Mucosa of rectum (tissue), 2 donors: ENCODE data around the gene ACLY.
A peak's percentile ranks its signal among the peaks of the same experiment; 100 is the strongest.
"Not testable (repeated sequence)": the region's sequence is repeated elsewhere in the genome, so short reads cannot be mapped to it uniquely, and the experiment has no call there.

Source experiments
- H3K27ac ChIP-seq, 2 donors: one replicate each; pipeline ENCODE4 v1.7.0; 2013; ENCODE audit warnings: inconsistent platforms in 2 of 2, low read depth in 2 of 2, low read length in 2 of 2
- H3K27me3 ChIP-seq, 2 donors: one replicate each; pipeline ENCODE4 v1.7.0; 2013; ENCODE audit warnings: low read length in 2 of 2; ENCODE audit not compliant: control insufficient read depth in 2 of 2, insufficient read depth in 2 of 2
- H3K36me3 ChIP-seq, 2 donors: one replicate each; pipeline ENCODE4 v1.7.0; 2013; ENCODE audit warnings: low read length in 2 of 2; ENCODE audit not compliant: control insufficient read depth in 2 of 2, insufficient read depth in 2 of 2
- H3K4me1 ChIP-seq, 2 donors: one replicate each; pipeline ENCODE4 v1.7.0; 2013; ENCODE audit warnings: low read length in 2 of 2, mild to moderate bottlenecking in 1 of 2; ENCODE audit not compliant: control insufficient read depth in 2 of 2, insufficient read depth in 2 of 2
- H3K4me3 ChIP-seq, 2 donors: one replicate each; pipeline ENCODE4 v1.7.0; 2013; ENCODE audit warnings: low read length in 2 of 2
- H3K9ac ChIP-seq, 2 donors: one replicate each; pipeline ENCODE4 v1.7.0; 2013; ENCODE audit warnings: low read length in 2 of 2, low read depth in 1 of 2, mild to moderate bottlenecking in 1 of 2
- H3K9me3 ChIP-seq, 2 donors: one replicate each; pipeline ENCODE4 v1.7.0; 2013; ENCODE audit warnings: low read length in 2 of 2; ENCODE audit not compliant: control insufficient read depth in 2 of 2
- donor health status: healthy.
- donor health status: Normal muscosa, but diverticular disease.

ACLY gene

GRCh38 chr17:41939044-41939692 lies 20.4 kb upstream of the ACLY start:
- Histone ChIP-seq H3K27ac (no peak overlapping the region), H3K9ac (no peak overlapping the region), H3K4me1 (no peaks in the 10 kb centered on the region), H3K9me3 (no peaks in the 10 kb centered on the region), H3K27me3 (no peaks in the 10 kb centered on the region), H3K4me3 (no peak overlapping the region), H3K36me3 (no peaks in the 10 kb centered on the region)

GRCh38 chr17:41937970-41938954 lies 19.5 kb upstream of the ACLY start:
- no peaks in the 10 kb centered on the region for H3K4me1 ChIP-seq
- no peaks in the 10 kb centered on the region for H3K36me3 ChIP-seq
- no peaks in the 10 kb centered on the region for H3K9me3 ChIP-seq
- H3K4me3 ChIP-seq, result no peak overlapping the region
- no peaks in the 10 kb centered on the region for H3K27me3 ChIP-seq
- H3K27ac ChIP-seq, result no peak overlapping the region
- no peak overlapping the region for H3K9ac ChIP-seq

DNA sequence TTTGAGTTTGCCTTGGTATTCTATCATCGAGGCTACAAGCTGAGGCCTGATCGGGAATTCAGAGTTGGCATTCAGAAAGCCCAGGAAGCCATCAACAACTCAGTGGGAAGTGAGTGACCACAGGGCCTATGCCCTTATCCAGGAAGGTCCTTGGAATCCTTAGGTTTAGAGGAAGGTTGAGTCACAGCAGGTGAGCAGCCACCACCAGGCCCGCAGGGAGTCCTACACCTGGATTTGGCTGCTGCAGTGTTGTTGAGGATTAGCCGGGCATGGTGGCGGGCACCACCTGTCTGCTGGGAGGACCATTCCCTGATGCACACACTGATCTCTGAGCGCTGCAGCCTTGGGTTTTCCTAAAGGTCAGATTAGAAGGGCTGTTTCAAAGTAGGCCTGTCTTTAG lies 16.9 kb upstream of the ACLY start:
- H3K27ac ChIP-seq, result no peak overlapping the region
- H3K4me3 ChIP-seq, result no peak overlapping the region
- no peaks in the 10 kb centered on the region for H3K4me1 ChIP-seq
- H3K9ac ChIP-seq, result no peak overlapping the region
- H3K9me3 ChIP-seq, result no peaks in the 10 kb centered on the region
- no peaks in the 10 kb centered on the region for H3K27me3 ChIP-seq
- no peaks in the 10 kb centered on the region for H3K36me3 ChIP-seq

DNA sequence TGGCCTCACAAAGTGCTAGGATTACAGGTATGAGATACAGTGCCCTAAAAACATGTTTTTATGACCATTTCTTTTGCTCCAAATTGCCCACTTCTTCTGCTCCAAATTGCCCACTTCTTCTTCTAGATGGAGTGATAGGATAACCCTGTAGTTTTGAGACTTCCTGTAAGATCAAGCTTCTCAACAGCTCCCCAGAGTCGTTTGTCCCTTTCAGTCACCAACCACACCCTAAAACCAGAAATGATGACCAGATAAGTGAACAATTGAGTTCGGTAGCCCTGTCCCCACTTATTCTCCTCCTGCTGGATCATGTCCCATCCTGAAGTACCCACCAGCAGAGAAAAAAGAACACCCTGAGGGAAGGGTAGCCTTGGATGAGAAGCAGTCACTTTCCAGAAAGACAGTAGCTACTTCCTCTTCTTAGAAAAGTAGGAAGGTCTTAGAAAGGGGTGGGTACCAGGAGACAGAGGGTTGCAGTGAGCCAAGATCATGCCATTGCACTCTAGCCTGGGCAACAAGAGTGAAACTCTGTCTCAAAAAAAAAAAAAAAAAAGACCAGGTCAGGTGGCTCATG lies 14.2 kb upstream of the ACLY start:
- H3K27me3 ChIP-seq, result no peaks in the 10 kb centered on the region
- no peak overlapping the region for H3K27ac ChIP-seq
- no peak overlapping the region for H3K9ac ChIP-seq
- H3K9me3 ChIP-seq, result no peaks in the 10 kb centered on the region
- H3K4me1 ChIP-seq, result peaks cover 3 to 5% of the 10 kb centered on the region in 2 donors
- no peaks in the 10 kb centered on the region for H3K36me3 ChIP-seq
- H3K4me3 ChIP-seq, result no peak overlapping the region

- H3K27ac ChIP-seq, H3K4me3 ChIP-seq, H3K9me3 ChIP-seq, H3K36me3 ChIP-seq, H3K4me1 ChIP-seq, H3K27me3 ChIP-seq, H3K9ac ChIP-seq: not testable (repeated sequence)
Measured at GRCh38 chr17:41931715-41932114, 13.0 kb upstream of the ACLY start.

GRCh38 chr17:41930833-41931156 lies 12.0 kb upstream of the ACLY start:
- not testable (repeated sequence) for H3K27me3 ChIP-seq, H3K4me1 ChIP-seq, H3K36me3 ChIP-seq, H3K9me3 ChIP-seq
- H3K4me3 ChIP-seq, result peak overlapping the region; percentile 87 to 91
- peak overlapping the region in 1 of 2 donors; percentile 80 for H3K9ac ChIP-seq
- H3K27ac ChIP-seq, result peak overlapping the region in 1 of 2 donors; percentile 81

DNA sequence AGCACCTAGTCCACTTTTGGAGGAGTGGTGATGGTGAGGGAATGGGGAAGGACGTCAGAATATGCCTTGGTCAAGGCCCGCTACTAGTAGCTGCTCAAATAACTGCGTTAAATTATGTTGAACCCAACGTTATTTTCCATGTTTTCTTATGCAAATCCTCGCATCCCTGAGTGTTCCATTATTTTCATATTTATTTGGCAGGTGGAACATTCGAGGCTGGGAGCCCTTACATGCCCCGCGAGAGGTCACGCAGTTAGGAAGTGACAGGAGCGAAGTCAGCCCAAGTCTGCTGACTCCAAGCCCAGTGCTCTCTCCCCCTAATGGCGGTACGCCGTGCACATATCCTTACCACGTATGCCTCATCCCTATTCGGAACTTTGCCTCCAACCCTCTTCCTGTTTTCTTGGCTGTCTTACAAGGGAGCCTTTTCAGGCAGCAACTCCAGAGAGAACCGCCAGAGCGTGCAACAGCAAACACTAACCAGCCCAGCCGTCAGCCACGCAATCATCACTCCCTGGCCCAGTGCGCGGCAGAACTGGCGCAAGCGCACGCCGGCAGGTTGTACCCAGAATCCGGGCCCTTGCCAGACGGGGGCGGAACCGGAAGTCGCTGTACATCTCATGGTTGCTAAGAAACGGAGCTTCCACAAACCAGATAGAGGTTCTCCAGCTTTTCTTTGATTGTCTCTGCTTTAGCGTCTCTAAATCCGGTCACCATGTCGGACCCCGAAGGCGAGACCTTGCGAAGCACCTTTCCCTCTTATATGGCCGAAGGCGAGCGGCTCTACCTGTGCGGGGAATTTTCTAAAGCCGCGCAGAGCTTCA lies 11.5 kb upstream of the ACLY start, which contains the start of gene ODAD4:
TSS of gene ODAD4 (plus strand) at position 609 of the 824 bp plus-strand sequence. CDS start at position 716, 107 bp downstream.
- Histone ChIP-seq H3K27ac (peak within 1 kb of the TSS; percentile 81 to 84), H3K9ac (peak within 1 kb of the TSS; percentile 80 to 85), H3K4me1 (peaks cover 3 to 5% of the 10 kb centered on the region in 2 donors)

DNA sequence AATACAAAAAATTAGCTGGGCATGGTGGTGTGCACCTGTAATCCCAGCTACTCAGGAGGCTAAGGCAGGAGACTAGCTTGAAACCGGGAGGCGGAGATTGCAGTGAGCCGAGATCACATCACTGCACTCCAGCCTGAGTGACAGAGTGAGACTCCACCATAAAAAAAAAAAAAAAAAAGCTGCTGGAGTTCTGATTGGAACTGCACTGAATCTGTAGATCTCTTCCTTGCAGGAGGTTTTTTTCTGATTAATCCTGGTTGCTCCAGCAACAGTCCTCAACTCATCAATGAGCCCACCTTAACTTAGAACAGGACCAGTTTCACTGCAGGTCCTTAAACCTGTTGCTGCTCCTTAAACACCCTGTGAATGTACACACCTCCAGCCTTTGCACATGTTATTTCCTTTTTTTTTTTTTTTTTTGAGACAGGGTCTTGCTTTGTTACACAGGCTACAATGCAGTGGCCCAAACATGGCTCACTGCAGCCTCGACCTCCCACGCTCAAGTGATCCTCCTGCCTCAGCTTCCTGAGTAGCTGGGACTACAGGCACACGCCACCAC lies 10.0 kb upstream of the ACLY start:
- no peak overlapping the region for H3K27ac ChIP-seq
- no peak overlapping the region for H3K9ac ChIP-seq
- H3K9me3 ChIP-seq, result no peaks in the 10 kb centered on the region
- H3K27me3 ChIP-seq, result no peaks in the 10 kb centered on the region
- H3K36me3 ChIP-seq, result no peaks in the 10 kb centered on the region
- H3K4me3 ChIP-seq, result no peak overlapping the region
- peaks cover 3 to 5% of the 10 kb centered on the region in 2 donors for H3K4me1 ChIP-seq

More for the DNA sequence above, 11.5 kb upstream of the ACLY start, which contains the start of gene ODAD4:
- Histone ChIP-seq H3K9me3 (no peaks in the 10 kb centered on the region), H3K4me3 (peak within 1 kb of the TSS; percentile 87 to 91), H3K36me3 (no peaks in the 10 kb centered on the region), H3K27me3 (no peaks in the 10 kb centered on the region)

DNA sequence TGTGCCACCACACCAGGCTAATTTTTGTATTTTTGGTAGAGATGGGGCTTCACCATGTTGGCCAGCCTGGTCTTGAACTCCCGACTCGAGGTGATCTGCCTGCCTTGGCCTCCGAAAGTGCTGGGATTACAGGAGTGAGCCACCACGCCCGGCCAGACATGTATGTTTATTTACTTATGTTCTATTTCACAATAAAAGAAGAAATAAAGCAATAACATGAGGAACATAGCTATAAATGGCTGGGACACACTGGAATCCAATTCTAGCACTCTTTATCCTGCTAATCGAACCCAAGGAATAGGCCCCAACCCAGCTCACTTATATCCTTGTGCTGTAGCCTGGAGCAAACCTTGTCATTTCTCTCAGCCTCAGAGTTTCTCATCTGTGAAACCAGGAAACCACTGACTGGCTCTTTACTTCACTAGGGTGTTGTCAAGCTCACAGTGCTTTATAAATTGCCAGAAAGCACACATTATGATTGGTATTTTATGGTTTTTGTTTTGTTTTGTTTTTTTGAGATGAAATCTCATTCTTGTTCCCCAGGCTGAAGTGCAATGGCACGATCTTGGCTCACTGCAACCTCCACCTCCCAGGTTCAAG lies 7.3 kb upstream of the ACLY start:
- Histone ChIP-seq H3K27me3 (no peaks in the 10 kb centered on the region), H3K9me3 (no peaks in the 10 kb centered on the region), H3K36me3 (no peaks in the 10 kb centered on the region), H3K9ac (no peak overlapping the region), H3K4me3 (no peak overlapping the region), H3K4me1 (peaks cover 3 to 5% of the 10 kb centered on the region in 2 donors), H3K27ac (no peak overlapping the region)
